Stimulated activated CD4-positive, alpha-beta T cell treated with anti-CD3 and anti-CD28 coated beads, Interleukin-4, amount 100 ng/mL, for 4 hours (primary cell): Measurements from ENCODE around the gene PTPRG.

Source experiments
- DNase-seq, 2 experiments: peaks; one replicate each; pipeline ENCODE4 v3.0.0-alpha.2; 2020

PTPRG gene

DNA sequence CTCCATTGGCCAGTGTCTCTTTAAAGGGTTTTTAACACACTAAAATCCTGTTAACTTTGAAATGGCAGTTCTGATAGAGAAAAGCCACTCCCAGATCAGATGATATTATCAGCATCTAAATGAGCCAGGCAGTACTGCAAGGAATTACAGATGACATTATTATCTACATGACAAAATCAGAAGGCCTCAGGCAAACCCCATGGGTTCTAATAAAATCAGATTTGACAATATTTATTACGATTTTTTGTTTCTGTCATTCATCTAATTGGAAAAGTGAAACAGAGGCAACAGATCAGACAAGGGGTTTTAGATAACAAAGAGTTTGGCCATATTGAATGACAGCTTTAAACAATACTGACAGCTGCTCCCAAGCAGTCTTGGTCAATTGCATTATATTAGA, 699.3 kb downstream of the PTPRG start:
- DNase-seq, result no peak

DNA sequence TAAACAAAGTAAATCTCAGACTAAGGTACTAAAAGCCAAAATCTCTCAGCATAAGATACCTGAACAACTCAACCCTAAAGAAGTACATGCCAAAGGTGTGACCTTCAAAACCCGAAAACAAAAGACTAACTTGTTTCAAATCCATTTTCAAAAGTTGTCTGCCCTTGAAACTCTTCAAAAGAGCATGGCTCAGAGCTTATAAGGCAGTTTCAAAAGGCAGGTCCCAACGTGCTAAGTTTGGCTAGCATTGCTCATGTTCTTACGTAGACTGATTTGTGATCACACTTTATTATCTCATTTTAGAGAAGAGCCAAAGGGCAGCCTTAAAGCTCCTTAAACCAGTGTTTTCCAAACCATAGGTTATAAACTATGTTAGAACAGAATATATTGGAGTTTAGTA, 699.8 kb downstream of the PTPRG start:
- DNase-seq, result no peak

DNA sequence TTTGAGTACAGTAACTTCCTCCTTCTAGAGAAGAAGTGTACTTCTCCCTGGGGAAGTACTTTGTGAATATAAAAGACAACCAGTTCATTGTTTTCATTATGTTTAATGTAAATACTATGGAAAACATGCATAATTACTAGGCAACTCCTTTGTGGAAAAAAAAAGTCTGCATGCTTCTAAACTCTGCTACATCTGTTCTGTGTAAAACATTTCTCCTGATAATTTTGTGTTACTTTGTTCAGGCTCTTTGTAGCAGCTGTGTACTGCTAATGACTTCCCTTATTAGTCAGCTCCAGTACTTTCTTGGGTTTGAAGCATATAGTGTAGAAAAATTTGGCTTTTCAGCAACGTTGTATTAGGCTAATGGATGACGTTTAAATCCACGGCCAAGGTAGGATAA, 700.4 kb downstream of the PTPRG start:
- DNase-seq, result no peak

DNA sequence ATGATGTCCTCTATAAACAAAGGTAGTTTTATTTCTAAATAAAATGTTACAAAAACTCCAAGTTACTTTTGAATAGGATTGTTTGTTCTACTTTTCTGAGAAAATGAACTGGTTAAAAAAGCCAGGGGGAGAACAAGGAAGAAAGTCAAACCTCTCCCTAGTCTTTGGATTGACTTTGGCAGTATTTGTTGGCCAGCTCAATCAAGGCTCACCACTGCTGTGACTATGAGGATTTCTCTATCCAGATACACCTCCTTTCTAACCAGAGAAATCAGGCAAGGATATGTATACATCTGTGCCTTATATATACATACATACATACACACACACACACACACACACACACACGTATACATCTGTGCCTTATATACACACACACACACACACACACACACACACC, 704.2 kb downstream of the PTPRG start:
- DNase-seq, result no peak

DNA sequence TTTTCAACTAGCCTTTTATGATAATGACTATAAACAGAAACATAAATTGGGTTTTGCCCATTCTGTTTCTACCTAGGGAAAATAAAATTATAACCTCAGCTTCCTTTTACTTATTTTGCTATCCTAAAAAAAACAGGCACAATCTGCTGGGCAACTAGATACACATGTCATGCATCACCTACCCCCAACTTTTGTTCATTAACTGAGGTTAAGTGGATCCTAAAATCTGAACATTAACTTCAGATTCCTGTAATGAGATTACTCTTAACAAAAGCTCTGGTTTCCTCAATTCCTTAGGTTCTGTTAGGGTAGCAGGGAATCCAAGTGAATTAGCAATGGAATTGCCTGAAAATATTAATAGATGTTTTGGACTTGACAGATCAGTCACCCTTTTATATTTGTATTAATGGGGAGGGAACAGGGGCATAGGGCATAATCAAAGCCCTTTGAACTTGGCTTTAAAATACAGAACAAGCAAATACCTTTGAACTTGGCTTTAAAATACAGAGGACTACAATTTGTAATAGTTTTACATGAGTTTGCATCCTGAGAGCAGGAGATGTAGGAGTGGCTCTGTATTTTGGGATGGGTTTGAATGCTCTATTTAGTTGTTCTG, 705.4 kb downstream of the PTPRG start:
- DNase-seq, result no peak

DNA sequence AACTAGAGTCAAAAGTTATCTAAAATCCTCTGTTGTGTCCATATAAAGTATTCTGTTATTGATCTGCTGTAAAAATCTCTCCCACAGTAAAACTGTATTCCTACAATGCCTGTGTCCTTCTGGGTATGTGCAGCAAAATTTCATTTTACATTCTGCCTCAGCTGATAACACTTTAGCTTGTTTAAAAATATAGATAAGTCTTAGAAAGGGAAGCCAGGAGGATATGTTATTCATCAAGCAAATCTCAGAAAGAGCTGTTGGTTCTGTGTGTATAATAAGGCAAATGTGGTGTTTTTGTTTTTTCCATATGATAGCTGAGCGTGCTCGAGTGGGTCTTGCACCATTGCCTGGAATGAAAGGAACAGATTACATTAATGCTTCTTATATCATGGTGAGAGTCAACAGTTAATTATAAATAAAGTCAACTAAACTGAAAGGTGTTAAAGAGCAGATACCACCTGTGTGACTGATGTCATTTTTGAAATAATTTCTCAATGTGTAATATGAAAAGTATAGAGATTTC, 715.3 kb downstream of the PTPRG start:
- DNase-seq, result no peak

DNA sequence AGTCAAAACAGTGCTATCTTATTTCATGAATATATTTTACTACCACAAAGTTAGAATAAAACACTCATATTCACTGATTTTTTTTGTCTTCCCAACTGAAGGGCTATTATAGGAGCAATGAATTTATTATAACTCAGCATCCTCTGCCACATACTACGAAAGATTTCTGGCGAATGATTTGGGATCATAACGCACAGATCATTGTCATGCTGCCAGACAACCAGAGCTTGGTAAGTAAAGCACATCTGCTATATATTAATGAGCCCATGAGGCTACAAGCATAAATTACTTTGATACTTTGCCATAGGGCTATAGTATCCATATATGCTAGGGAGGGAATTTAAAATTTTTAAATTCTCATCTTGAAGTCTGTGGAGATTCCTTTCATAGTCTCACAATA, 716.1 kb downstream of the PTPRG start:
- no peak for DNase-seq

DNA sequence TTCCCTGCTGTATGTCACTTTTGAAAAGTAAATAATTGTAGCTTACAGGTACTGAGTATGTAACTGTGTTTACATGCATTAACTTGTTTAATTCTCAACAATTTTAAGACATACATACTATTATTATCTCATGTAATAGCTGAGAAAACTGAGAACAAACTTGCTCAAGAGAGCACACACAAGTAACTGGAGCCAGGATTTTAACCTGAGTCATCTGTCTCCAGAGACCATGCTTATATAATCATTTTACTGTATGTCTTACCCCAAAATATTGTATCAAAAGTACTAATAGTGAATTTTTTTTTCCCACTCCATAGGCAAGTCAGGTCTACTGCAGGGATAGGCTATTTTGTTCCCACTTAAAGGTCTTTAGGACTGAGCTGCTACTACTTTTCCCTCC, 716.6 kb downstream of the PTPRG start:
- DNase-seq, result no peak

DNA sequence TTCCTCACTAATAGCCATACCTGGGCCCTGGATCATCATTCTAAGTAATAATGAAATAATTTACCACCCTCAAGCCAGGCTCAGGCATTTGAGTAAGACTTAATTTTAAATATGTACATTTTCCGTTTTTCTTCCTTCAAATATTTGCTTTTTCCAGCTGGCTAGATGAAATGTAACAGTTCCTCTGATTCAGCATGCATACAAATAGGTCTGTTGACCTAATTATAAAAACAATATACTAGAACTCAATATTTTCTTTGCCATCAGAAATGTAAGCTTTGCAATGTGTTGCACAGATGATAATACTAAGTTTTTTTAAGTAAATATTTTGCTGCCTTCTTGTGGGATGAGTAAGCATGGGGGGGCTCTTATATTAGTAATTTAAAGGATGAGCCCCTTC, 720.4 kb downstream of the PTPRG start:
- DNase-seq, result no peak

DNA sequence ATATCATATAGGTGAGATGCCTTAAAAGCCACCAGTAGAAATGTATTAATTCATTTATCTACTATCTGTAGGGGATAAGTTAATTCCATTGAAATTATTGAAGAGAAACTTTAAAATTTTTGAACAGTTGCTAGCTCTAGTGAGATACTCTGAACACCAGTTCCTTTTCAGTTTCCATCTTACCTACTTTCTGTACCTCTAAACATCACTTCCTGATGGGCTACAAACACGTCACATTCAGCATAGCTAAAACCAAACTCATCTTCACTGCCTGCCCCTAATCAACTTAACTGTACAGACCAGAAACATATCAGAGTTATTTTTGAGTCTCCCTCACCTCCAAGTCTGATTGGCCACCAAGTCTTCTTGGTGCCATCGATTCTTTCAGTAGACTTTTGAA, 723.1 kb downstream of the PTPRG start:
- no peak for DNase-seq

DNA sequence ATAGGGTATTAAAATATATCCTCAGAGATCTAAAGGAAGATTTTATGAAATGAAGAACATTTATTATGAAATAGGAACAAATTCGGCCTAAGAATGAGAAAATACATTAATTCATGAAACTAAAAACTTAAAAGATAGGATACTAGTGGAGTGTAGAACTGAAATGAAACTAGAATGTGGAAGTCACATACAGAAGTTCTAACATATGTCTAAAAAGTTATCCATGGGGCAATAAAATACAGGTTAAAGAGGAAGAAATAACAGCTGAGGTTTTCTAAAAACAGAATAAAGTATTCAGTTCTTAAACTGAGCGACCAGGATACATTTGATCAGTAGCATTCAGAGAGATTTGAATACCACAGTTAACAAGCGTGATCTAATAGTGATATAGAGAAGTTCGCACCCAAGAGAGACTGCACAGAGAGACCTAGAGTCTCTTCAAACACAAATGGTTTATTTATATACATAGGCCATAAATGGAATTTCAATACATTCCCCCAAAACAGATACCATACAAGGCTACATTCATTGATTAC, 726.1 kb downstream of the PTPRG start:
- DNase-seq, result no peak

DNA sequence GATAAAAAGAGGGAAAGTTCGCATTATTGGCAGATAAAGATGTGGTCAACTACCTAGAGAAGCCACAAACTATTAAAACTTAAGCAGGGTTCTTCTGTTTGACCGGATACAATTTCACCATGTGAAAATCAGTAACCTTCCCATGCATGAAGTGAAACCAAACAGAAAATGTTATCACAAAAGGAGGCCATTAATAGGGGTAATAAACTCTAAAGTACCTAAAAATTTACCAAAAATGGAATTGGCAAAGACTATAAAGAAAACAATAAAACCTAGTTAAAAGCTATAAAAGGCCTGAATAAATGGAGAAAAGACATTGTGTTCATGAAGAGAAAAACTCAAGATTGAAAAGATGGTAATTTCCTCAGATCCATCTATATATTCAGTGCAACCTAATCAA, 728.6 kb downstream of the PTPRG start:
- no peak for DNase-seq

DNA sequence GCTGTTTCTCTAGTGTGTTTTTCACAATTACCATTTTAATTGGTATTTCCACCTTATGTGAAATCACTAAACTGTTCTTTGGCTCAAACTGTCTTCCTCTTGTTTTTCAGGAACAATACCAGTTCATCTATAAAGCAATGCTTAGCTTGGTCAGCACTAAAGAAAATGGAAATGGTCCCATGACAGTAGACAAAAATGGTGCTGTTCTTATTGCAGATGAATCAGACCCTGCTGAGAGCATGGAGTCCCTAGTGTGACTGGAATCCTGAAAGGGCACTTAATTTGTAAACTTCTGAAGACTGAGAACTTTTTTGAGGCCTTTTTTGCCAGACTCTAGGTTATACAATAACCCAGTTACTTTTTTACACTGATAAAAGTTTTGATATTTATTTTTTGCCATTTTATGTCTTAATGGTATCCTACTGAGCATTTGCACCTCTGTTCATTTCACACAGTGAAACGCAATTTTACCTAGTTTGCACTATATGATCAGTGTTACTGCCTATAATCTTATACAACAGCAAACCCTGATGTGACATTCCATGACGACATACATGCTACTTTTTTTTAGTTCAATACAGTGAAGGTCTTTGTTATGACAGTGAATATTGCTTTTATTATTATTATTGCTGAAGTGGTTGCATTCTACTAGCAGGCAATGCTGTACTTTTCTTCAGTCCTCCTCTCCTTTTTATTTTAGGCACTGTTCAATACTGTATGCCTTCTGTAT, 731.8 kb downstream of the PTPRG start:
- DNase-seq, result no peak

DNA sequence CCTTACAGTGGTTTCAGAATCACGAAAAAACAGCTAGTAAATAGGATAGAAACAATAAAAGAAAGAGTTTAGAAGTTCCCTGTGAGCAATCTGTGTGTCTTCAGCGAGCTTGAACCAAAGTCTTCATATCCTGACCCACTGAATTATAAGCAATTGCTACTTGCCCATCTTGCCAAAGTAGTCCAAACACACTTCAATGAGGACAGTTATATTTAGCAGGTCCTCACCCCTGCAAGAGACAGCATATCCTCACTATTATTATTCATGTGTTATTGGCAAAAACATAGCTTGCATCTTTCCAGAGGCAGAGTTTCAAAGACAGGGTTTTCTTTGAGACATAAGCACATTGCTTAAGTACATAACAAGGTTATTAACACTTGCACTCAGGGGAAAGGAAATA, 734.2 kb downstream of the PTPRG start:
- no peak for DNase-seq

DNA sequence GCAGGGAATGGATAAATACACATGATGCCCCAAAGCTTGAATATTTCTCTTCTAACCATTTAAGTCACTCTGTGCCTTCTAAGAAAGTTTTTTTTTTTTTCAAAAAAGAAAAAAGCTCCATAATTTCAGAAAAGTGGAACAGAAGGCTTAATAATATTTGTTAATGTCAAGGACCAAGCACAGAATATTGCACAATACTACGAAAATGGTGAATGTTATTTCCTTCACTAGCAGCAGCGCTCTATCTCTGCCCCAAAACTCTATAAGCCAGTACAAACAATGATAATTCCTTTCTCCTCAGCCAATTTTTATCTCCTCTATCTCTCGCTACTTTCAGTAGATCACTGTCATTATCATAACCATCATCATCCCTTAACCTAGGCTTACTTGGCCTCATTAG, 739.2 kb downstream of the PTPRG start:
- no peak for DNase-seq

DNA sequence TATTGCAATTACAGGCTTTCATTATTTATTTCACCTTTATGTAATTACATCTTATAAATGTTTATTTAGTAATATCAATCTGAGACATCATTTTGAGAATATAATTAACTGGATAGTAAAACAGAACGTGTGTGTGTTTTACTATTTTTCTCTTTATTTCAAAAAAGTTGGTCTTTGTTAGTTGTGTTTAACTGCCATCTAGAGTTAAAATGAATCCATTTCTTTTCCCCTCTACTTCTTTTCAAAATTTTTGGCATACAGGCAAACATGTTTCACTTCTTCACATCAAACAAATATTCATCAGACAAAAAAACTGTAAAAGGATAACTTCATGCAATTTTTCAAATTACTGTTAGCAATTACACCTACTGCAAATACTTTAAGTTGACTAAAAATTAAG, 750.8 kb downstream of the PTPRG start:
- no peak for DNase-seq

DNA sequence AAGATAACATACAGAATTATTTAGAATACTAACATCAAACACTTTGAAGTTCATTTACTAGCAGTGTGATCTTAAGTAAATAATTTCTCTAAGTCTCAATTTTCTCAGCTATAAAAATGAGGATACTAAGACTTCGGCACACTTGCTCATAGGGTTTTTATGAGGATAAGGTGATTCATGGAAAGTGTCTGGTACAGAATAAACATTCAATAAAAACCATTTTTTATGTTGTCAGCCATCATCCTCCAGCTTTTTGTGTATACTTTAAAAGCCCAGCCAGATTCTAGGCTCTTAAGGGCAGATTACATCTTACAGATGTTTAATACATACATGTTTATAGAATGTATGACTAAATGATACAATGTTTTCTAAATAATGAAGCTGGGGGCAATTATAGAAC, 755.2 kb downstream of the PTPRG start:
- DNase-seq, result no peak

DNA sequence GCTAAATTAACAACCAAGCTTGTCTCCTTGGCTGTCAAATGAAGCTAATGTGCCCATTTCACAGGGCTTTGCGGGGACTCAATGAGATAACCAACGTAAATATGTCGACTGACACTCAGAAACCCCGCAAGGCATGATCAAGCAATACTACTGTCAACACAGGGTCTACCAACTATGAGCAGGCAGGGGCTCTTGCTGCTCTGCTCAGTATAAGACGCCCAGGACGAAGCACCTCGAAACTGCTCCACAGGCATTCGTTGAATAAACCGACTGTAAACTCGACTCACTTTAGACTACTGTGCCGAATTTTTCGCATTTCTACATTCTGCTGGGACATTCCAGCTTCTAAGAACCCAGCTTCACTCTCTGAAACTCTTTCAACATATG, 757.0 kb downstream of the PTPRG start:
- DNase-seq, result peak in 1 of 2 experiments; percentile 1

DNA sequence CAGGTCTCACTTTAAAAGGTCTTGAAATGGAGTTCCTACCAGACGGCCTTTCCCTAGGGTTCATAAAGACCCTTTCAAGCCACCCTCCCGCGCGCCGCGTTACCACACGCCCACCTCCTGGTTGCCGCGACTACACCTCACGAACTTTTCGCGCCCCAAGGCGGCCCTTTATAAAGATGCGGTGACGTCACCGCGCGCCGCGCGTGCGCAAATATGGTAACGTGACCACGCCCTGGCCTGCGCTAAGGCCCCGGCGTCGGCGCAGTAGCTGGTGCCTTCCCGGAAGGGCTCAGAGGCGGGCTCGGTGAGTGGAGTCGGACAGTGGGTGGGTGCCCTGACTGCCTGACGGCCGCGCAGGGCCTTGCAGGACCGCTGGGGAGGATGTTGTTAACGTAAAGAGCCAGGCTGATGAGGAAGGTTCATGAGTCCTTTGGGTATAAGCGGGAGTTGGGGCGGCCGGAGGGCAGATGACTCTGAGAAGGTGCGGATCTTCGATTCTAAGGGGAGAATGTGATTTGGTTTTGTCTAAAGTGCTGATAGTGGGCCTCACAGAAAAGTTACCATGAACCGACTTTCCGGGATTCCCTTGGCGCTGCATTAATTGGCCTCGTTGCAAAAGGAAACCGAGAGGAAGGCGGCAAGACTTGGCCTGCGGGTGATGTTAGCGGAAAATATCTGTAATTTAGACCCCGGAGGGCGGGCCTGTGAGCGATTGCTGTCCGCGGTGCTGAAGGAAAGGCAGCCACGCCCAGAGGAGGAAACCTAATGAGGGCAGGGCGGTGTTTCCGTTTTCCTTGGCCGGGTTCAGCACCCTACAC, 757.6 kb downstream of the PTPRG start:
- DNase-seq, result peak; percentile 69 to 71

DNA sequence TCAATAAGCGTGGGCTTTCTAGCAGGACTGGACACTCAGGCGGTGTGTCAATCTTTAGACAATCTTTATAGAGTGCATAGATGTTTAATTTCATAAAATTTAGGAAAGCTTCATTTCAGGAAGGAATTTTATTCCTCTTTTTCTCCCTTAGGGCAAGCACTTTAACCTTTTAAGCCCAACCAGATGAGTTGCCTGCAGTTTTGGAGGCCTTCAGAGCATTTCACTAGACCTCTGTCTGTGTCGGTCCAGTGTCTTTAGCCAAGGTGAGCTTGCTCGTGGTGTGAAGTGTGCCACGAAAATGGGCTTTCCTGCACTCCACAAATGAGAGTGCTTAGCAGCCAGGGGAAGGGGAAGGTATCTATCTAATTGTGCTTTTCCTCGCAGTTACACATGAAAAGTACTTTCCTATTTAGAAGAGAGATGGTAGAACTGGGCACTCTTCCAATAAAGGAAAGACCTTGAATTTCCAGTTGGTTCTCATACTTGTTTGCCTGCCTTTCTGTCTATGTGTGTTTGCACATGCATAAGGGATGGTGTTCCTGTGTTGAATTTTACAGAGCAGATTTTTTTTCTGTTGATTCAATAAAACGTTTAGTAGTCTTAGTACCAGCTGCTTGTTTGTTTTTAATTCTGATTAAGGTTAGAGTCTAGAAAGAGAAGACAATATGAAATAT, 758.3 kb downstream of the PTPRG start:
- DNase-seq, result no peak

DNA sequence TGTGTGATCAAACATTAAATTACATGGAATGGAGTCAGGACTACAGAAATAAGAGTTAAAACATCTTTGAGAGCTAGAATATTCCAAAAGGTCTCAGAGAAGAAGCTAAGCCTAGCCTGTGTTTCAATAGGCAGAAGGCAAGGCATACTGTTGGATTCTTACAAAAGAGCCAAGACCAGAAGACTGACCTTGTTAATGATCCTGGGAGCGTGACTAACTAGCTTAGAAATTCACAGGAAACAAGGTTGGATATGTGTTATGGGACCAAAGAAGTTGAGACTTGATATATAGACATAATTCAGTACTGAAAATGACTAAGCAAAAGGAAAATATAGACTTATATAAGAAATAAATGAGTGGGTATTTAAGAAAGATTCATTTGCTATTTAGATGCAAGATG, 761.9 kb downstream of the PTPRG start:
- no peak for DNase-seq

DNA sequence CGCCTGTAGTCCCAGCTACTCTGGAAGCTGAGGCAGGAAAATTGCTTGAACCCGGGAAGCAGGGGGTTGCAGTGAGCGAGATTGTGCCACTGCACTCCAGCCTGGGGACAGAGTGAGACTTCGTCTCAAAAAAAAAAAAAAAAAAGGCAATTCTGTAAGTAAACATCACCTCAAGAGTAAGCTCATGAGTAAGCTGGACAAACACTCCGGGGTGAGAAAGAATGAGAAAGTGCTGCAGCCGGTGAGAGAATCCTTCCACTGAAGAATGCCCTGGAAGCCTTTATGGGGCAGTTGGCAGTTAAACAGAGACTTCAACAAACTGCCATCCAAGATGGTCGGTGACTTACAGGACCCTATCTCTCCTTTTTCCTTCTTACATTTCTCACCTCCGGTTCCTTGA, 764.5 kb downstream of the PTPRG start:
- no peak for DNase-seq

DNA sequence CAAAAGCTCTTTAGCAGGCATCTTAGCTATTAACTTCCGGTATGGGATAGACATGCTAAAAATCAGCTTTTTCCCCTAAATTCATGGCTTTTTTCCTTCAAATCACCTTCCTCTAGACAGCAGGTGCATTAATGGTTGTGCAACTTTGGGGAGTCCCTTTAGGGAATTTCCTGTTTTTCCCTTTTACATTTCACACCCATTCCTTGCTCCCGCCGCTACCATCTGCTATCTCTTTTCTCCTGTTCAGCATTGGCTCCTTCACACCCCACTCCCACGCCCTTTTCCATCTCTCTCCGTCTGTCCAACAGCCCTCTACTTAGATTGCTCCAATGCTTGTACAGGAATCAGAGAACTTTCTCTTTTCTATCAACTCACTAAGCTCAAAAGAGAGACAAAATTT, 768.6 kb downstream of the PTPRG start:
- DNase-seq, result no peak
